MM.1S (cell line): ENCODE results near the gene RNF112.

ENCODE experiments used
- EZH2 ChIP-seq: fragments of 300-600 bp; sonication (generic); optimal IDR thresholded peaks from 2 replicates; pipeline ENCODE3; 2017; ENCODE audit warnings: low read depth, mild to moderate bottlenecking, antibody characterized with exemption, low read length, mixed read lengths
- TF ChIP-seq, protein P1 (sequence below): fragments of 300-600 bp; sonication (generic); IDR thresholded peaks from 2 replicates; pipeline ENCODE4 v1.5.1; 2016; ENCODE audit warnings: antibody characterized with exemption, low read length, mixed read lengths

DNA sequence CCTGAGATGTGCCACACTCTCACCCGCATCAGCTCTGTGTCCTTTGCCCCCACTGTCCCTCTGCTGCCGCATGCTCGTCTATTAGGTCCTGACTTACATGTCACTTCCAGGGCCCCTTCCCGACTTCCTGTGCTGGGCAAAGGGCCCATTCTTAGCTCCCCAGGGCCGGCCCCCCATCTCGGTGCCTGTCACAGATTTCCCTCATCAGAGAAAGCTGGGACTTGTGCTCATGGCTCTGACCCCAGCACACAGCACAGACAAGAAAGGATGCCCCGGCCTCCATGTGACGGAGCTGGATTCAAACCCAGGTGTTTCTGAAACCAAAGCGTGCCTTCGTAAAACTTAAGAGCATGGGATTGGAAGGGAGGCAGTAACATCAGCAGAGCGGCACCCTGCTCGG, 38.6 kb upstream of the RNF112 start:
- TF ChIP-seq, protein P1, sequence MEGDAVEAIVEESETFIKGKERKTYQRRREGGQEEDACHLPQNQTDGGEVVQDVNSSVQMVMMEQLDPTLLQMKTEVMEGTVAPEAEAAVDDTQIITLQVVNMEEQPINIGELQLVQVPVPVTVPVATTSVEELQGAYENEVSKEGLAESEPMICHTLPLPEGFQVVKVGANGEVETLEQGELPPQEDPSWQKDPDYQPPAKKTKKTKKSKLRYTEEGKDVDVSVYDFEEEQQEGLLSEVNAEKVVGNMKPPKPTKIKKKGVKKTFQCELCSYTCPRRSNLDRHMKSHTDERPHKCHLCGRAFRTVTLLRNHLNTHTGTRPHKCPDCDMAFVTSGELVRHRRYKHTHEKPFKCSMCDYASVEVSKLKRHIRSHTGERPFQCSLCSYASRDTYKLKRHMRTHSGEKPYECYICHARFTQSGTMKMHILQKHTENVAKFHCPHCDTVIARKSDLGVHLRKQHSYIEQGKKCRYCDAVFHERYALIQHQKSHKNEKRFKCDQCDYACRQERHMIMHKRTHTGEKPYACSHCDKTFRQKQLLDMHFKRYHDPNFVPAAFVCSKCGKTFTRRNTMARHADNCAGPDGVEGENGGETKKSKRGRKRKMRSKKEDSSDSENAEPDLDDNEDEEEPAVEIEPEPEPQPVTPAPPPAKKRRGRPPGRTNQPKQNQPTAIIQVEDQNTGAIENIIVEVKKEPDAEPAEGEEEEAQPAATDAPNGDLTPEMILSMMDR: no peak
- no peak for TF ChIP-seq EZH2
